HG02588 (cell line): Measurements from ENCODE around the gene NANS.

Experiments
- ATAC-seq: cut with Tn5 transposase; IDR thresholded peaks from one replicate; pipeline ENCODE4 v1.9.1; 2021; ENCODE audit warnings: mild to moderate bottlenecking, moderate library complexity; ENCODE audit not compliant: unreplicated experiment

NANS gene

DNA sequence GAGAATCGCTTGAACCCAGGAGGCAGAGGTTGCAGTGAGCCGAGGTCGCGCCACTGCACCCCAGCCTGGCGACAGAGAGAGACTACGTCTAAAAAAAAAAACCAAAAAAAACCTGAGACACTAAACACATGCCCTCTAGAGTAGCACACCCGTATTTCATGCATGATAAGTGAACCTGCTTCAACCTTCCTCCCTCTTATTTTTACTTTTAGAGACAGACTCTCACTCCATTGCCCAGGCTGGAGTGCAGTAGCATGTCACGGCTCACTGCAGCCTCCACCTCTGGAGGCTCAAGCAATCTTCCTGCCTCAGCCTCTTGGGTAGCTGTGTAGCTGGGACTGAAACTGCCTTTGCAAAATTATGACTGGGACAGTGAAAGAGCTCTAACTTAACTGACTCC lies 17.6 kb upstream of the NANS start:
- ATAC-seq = no peak

DNA sequence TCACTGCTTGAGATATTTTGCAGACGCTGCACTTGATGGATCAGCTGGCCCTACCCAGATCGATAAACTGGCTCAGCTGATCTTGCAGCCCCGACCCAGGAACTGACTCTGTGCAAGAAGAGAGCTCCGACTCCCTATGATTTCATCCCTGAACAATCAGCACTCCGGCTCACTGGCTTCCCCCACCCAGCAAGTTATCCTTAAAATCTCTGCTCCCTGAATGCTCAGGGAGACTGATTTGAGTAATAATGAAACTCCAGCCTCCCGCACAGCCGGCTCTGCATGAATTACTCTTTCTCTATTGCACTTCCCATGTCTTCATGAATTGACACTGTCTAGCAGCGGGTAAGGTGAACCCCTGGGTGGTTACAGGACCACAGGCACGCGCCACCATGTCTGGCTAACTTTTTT lies 16.9 kb upstream of the NANS start:
- no peak for ATAC-seq

DNA sequence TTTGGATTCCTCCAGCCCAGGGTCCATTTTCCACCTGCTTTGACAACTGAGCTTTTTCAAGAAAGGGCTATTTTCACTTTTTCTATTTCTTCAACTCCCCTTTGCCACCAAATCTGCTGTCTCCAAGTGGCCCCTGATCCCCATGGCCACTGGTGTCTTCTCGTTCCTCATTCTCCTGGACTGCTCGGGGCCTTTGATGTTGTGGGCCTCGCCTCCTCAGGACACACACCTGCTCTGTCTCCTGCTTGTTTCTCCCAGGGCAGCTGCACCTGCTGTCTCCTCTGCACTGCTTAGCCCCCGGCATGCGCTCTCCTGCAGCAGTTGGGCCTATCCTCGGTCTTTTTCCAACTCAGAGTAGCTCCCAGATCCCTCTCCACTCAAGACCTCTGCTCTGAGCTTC lies 16.3 kb upstream of the NANS start:
- ATAC-seq = no peak

DNA sequence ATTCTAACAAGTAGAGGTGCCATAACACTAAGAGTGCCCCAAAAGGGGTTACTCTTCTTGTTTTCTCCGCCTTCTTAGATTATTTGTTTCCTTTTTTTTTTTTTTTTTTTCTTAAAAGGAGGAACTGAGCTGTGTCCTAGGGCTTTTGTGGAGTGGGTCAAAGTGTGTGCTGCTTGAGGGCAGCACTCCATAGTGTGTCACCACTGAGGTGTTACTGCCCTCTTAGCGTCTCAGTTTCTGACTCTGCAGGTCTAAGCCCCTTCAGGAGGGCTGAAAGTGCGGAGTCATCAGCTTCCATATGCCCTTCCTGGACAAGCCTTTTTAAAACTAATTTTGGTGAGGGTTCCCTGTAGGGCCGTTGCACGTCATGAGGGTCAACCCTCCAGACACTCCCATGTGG lies 12.6 kb upstream of the NANS start:
- no peak for ATAC-seq

DNA sequence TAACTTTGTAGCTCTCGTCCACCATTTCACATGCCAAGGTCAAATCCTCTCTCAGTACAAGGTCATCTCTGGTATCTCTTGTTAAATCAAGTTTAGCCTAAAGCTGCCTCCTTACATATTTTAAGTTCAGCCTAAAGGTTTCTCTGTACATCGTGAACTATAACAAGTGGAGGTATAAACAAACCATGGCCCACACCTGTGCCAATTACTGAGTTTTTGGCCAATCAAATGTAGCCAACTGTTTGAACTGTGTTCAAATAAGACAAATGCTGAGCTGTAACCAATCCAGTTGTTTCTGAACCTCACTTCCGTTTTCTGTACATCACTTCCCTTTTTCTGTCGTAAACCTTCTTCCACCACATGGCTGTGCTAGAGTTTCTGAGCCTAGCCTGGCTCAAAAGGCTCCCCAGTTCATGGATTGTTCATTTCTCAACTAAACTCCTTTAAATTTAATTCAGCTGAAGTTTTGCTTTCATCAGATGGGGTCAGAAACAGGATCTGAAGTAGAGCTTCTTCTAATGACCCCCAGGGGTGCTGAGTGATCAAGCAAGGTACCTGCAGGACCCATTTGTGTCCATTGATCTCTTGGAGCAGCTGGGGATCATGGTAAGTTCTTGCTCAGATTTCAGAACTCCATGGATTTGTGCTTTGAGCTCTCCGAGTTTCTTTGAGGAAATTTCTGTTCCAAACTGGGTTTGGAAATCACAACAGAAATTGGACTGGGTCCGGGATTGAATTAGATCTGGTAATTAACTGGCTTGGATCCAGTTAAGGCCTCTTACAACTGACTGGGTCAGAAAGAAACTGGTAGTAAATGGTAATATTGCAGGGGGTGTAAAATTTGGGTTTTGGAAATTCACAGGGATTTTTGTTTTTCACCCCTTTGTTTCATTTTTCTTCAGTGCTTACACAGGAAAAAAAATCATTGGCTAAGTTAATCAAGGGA lies 11.0 kb upstream of the NANS start:
- peak; percentile 59 for ATAC-seq

DNA sequence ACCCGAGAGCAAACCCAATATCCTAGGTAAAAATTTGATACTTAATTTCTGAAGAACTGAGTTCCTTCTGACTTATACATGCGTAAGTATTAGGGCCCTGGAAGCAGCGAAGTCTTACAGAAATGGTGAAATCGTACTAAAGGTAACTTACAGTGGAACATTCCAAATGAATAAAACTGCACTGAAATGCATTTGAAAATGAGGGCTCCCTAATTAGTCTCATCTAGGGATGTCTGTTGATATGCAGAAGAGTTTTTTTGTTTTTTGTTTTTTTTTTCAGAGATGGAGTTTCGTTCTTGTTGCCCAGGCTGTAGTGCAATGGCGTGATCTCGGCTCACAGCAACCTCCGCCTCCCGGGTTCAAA lies 10.4 kb upstream of the NANS start:
- ATAC-seq = no peak

DNA sequence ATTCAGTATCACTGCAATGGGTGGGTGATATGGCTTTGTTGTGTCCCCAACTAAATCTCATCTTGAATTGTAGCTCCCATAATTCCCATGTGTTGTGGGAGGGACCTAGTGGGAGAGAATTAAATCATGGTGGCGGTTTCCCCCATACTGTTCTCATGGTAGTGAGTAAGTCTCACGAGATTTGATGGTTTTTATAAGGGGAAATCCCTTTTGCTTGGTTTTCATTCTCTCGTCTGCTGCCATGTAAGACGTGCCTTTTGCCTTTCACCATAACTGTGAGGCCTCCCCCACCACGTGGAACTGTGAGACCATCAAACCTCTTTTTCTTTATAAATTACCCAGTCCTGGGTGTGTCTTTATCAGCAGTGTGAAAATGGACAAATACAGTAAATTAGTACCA lies 9.5 kb upstream of the NANS start:
- no peak for ATAC-seq

DNA sequence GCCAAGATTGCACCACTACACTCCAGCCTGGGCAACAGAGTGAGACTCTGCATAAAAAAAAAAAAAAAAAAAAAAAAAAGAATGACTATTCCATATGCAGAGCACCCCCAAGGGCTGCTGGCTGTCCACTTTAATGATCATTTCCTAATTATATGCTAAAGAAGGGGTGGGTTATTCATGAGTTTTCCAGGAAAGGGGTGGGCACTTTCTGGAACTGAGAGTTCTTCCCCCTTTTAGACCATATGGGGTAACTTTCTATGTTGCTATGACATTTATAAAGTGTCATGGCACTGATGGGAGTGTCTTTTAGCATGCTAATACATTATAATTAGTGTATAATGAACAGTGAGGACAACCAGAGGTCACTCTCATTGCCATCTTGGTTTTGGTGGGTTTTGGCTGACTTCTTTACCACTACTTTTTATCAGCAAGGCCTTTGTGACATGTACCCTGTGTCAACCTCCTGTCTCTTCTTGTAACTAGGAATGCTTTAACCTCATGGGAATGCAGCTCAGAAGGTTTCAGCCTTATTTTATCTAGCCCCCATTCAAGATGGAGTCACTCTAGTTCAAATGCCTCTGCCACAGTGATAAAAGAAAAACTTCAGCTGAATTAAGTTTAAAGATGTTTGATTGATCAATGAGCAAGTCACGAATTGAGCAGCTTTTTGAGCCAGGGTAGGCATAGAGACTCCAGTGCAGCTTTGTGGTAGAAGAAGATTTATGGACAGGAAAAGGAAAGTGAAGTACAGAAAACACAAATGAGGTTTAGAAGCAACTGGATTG lies 7.1 kb upstream of the NANS start:
- no peak for ATAC-seq

DNA sequence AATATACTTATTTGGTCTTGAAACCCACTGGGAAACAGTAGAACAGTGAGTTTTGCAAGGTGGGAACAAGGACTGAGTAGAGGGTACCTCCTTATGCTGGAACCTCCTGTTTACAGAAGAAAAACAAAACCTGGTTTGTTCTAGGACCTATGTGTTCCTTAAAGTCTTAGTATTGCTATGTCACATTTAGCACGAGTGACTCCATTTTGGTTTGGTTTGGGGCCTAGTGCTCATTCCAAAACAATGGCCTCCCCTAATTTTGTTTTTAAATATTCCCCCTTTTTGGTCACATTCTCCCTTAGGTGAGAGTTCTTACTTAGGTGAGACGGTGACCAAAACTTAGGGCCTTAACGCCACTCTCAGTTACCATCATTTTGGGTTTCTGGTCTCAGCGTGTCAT lies 6.2 kb upstream of the NANS start:
- no peak for ATAC-seq

DNA sequence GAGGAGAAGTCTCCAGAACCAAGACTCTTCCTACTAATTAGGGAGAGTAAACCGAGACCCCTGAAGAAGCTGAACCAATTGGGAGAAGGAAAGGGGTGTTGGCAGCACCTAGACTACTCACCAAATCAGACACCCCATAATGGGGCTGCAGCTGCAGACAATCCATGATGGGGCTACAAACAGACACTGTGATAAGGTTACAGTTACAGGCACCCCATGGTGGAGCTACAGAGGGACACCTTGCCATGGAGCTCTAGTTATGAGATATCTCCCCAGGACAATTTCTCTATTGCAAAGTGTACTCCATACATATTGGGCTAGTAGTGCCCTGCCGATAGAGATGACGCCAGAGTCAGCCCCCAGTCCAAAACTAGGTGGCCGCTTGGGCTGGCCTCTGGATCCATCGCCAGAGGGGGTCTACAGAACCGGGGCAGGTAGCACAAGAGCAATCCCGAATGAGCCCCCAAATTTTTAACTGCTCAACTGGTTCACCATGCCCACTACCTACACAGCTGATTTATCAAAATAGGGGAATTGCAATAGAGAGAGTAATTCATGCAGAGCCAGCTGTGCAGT lies 2.1 kb upstream of the NANS start:
- ATAC-seq = no peak

DNA sequence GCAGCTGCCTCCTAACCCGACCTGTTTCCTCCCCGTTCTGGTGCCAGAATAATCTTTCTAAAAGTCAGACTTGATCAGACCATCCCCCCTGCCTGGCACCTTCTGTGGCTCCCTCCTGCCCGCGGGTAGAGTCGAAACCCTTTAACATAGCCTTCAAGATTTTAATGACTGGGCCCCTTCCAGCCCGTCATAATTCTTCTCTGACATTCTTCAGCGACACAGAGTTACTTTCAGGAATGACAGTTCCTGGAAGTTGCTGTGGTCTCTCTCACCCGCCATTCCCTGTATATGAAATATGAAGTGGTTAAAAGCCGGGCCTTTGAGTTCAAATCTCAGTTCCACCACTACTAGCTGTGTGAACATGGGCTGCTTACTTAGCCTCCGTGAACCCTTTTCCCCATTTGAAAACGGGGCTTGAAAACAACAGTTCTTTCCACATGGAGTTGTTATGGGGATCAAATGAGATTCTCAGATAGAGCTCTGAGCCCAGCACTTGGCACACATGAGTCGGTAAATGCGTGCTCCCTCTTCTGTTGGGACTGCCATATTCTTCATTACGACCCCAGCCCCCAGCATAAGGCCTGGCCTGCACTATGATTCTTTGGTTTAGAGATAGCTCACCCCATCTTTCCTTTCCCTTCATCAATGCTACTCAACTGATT lies 737 bp downstream of the NANS start:
- ATAC-seq = no peak

DNA sequence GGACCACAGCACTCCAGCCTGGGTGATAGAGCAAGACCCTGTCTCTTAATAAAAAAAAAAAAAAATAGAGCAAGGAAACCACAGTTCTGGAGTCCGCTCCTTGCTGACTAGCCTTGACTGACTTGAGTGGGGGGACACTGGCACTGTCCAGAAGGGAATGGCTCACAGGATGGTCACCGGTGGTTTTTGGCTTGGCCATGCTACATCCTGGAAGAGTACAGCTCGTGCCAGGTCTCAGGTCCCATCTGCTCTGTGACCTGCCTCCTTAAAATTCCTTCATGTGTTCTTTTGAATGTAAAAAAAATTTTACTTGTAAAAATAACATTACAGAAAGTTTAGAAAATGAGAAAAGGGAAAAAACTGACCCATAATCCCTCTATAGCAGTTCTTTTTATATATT lies 5.6 kb downstream of the NANS start:
- ATAC-seq = no peak

DNA sequence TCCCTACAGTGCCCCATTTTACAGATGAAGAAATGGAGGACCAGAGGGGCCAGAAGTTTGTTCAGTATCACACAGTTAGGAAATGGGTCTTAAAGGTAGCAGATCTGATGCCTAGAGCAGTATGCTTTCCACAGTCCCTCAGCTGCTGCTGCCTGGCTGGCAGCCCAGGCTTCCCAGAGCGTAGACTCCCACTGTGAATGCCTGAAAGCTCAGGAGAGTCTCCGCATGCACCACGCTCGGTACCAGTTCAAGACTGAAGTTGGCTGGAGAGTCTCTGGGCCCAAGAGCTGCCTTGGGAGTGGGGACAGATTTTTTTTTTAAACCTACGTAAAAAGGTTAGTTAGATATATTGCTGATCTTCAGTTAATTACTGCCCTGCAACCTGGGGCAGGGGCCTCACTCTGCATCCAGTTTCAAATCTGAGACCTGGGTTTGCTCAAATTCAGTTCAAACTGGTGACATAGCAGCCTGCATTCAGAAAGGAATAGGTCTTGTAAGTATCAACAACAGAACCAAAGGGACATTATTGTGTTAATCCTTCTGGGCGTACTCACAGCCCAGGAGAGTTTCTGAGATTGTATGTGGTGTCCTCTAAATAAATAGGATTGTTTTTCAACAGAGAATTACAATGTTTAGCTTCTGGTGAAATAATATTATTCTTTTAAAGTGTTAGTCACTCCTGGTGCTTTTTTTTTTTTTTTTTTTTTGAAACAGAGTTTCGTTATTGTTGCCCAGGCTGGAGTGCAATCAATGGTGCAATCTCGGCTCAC lies 8.3 kb downstream of the NANS start:
- ATAC-seq = no peak

DNA sequence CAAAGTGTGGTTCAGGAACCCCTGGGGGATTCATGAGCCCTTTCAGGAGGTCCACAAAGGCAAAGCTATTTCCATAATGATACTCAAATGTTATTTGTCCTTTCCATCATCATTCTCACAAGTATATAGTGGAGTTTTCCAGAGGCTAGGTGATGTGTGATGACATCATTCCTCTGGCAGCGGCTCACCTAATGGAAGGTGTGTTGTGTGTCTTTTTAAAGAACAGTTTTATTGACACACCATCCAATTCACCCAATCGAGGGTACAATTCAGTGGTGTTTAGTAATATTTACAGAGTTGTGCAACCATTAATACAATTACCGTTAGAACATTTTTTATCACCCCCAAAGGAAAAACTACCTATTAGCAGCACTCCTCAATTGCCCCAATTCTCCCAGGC lies 9.7 kb downstream of the NANS start:
- ATAC-seq = no peak

DNA sequence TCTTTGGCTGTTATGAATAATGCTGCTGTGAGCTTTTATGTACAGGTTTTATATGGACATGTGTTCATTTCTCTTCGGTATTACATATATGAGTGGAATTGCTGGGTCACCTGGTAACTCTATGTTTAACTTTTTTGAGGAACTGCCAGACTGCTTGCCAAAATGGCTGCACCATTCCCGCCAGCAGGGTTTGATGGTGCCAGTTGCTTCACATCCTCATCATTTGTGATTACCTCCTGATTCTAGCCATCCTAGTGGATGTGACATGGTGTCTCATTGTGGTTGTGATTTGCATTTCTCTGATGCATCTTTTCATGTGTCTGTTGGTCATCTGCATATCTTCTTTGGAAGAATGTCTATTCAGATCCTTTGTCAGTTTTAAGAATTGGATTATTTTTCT lies 10.7 kb downstream of the NANS start:
- ATAC-seq = no peak

DNA sequence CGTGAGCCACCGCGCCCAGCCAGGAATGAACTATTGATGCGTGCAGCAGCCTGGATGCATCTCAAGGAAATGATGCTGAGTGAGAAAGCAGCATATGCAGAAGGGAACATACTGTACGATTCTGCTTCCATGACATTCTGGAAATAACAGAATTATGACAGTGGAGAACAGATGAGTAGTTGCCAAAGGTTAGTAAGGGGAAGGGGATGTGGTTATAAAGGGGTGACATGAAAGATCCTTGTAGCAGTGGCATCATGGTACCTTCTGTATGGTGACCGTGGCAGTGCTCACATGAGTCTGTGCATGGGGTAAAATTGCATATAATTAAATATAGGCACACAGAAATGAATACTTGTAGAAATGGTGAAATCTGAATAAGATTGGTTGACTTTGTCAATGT lies 13.0 kb downstream of the NANS start:
- no peak for ATAC-seq

DNA sequence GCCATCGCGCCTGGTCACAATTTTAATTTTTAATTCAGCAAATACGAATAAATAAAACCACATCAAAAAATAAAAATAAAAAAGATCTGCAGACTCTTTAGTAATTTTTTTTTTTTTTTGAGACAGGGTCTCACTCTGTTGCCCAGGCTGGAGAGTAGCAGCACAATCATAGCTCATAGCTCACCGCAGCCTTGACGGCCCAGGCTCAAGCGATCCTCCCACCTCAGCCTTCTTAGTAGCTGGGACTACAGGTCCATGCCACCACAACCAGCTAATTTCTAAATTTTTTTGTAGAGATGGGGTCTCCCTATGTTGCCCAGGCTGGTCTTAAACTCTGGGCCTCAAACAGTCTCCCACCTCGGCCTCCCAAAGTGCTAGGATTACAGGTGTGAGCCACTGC lies 14.2 kb downstream of the NANS start:
- ATAC-seq = no peak

DNA sequence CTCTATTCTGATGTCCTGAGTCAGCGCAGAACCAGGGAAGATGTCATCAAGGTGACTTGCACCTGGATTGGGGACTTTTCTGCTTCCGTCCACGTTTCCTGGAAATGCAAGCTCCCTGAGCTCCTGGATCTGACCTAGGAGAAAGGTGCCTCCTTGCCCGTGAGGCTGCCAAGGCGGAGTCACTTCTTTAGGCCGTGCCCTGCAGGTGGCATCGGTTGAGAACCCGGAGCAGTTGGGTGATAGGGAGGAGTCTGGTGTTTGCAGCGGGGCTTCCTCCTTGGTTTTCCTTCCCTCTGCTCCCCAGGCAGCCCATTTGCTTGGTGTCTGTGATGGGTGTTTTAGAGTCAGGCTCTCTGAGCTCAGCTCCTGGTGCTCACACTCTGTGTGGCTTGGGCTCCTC lies 15.2 kb downstream of the NANS start:
- ATAC-seq = no peak

DNA sequence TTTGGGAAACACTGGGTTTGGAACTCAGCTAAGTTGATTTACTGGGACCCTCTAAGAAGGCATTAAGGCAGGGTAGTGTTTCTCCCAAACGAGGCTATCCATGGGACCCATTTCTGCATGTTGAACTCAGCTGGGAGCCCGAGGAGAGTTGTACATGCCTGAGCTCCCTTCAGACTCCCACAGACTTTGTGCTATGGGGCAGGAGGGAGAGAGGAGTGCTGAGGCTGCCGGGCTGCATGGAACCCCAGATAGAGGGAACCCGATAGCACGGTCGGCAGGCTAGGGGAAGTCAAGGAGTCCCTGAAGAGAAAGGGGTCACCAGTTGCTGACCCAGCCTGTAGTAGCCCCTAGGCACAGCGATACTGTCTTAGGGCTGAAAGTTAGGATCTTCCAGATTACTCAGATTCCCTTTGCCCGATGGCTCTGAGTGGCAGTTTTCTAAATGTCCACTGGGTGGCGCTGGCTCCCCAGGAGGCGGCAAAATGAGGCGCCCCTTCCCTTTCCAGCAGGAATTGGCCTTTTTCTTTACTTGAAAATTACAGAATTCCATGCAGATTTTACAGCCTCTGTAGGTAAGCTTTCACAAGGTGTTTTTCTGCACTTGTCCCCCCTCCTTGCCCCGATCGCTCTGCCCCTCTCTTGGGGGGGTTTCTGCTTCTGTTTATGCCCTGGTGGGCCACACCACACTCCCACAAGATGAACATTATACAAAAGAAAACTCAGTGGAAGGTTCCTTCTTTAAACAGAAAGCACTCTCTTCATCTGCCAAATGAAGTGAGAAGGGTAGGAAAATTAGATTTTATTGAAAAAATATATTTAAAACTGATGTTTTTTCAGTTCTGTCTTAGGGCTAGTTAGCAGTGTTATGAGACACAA lies 17.8 kb downstream of the NANS start:
- ATAC-seq = no peak

DNA sequence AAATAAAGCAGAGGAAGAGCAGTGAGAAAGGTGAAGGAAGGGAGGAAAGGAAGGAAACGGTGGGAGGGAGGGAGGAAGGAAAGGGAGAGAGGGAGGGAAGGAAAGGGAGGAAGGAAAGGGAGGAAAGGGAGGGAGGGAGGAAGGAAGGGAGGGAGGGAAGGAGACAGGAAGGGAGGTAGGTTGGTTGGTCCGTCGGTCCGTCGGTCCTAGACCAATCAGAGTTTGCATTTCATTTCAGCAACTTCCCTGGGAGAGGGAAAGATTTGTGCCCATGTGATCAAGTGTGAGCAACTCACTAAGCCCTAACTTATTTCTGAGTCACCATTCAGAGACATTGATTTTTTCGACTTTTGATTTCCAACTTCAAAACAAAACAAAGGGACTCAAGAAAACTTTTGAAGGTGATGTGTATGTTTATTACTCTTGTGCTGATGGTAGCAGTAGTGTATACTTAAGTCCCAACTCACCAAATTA lies 18.8 kb downstream of the NANS start:
- no peak for ATAC-seq
